Heart left ventricle (tissue), 16 donors: ENCODE measurements around the gene PNPO. TPM values are rescaled to one million over a fixed set of nuclear protein-coding genes. Genes with fewer than 3 reads are reported as not detected.

Experiments
- ATAC-seq, 4 donors: fragments of 200-7000 bp; cut with Tn5 transposase; one replicate each; pipeline ENCODE4 v1.9.1; 2020 to 2022; ENCODE audit warnings: moderate library complexity in 4 of 4, mild to moderate bottlenecking in 3 of 4, moderate number of reproducible peaks in 1 of 4
- DNase-seq, 5 donors: peaks; one replicate each; pipeline ENCODE4 v3.0.0-alpha.2; 2020
- H3K27ac ChIP-seq, 12 donors: fragments of 200-600 bp; sonication (generic) in 4 of 12; one replicate each; pipeline versions ENCODE4 v1.5.0 to v1.8.0; 2016 to 2022; ENCODE audit warnings: mild to moderate bottlenecking in 2 of 12
- H3K27me3 ChIP-seq, 9 donors: fragments of 200-600 bp; sonication (generic) in 2 of 9; one replicate each; pipeline versions ENCODE4 v1.5.1 to v1.8.0; 2016 to 2022; ENCODE audit warnings: mild to moderate bottlenecking in 3 of 9
- H3K36me3 ChIP-seq, 9 donors: fragments of 200-600 bp; sonication (generic) in 2 of 9; one replicate each; pipeline versions ENCODE4 v1.5.0 to v1.8.0; 2018 to 2022; ENCODE audit warnings: mild to moderate bottlenecking in 2 of 9
- H3K4me1 ChIP-seq, 12 donors: fragments of 200-600 bp; sonication (generic) in 4 of 12; one replicate each; pipeline versions ENCODE4 v1.5.0 to v1.8.0; 2016 to 2022; ENCODE audit warnings: mild to moderate bottlenecking in 3 of 12
- H3K4me3 ChIP-seq, 12 donors: fragments of 200-600 bp; sonication (generic) in 4 of 12; one replicate each; pipeline versions ENCODE4 v1.5.0 to v1.8.0; 2017 to 2022; ENCODE audit warnings: mild to moderate bottlenecking in 9 of 12, moderate library complexity in 4 of 12
- H3K9me3 ChIP-seq, 12 donors: fragments of 200-600 bp; sonication (generic) in 4 of 12; one replicate each; pipeline versions ENCODE4 v1.5.0 to v1.8.0; 2016 to 2022; ENCODE audit warnings: mild to moderate bottlenecking in 1 of 12
- CTCF ChIP-seq, 12 donors: fragments of 200-600 bp; sonication (generic) in 4 of 12; IDR thresholded peaks; one replicate each; pipeline versions ENCODE4 v1.5.0 to v1.8.0; 2018 to 2022; ENCODE audit warnings: antibody characterized with exemption in 12 of 12, mild to moderate bottlenecking in 5 of 12
- POLR2A ChIP-seq, 2 donors: fragments of 450-650 bp; IDR thresholded peaks; one replicate each; pipeline ENCODE4 v1.6.1; 2017; ENCODE audit warnings: antibody characterized with exemption in 2 of 2, mild to moderate bottlenecking in 2 of 2, moderate library complexity in 2 of 2
- WGBS, 4 donors: extraction: QIAGEN DNeasy Blood & Tissue Kit in 2 of 4; methylation state at CpG; one replicate each; pipeline versions ENCODE4 v1.1.5 to v1.1.7; 2013 to 2018; 5-methylcytosine and 5-hydroxymethylcytosine counted together
- intact Hi-C, 10 donors: fragments of 100-400 bp; cut with DNase I; formaldehyde crosslinking; loops; one replicate each; pipeline versions ENCODE4 v1.11.1 to v1.14.2; 2022
- polyA plus RNA-seq, 2 donors: library from polyadenylated mRNA; stranded (reverse); fragments of 200-250 nt; gene quantifications; one replicate each; pipeline ENCODE4 v1.2.3, GENCODE V29; 2013
- total RNA-seq, 9 donors: library from RNA; depleted of rRNA in 2 of 9; stranded (reverse); fragments of >200 nt in 2 of 9; fragmentation: NEBNext Ultra II Directional in 3 of 9; extraction: Animal tissue kit (Norgen Biotek cat#: 25700) in 3 of 9; gene quantifications; one replicate each; pipeline versions ENCODE4 v1.1.0 to v1.2.4, GENCODE V29; 2016 to 2023
- donor health status: ischemic (EF 13 %, LVEDD 7.1; RV severe dilation, severe dysfunction).
- donor health status: healthy with polysubstance abuse.
- donor health status: DM: no; HTN: yes; CAD: no.
- donor health status: DM: no; HTN: no; CAD: no.
- donor health status: ischemic (EF 25% LVEDD 6.9; RV normal size, moderate dysfunction).
- donor health status: ischemic (EF 25% LVEDD 5.7; RV mildly dilated, moderate dysfunction).
- donor health status: healthy.
- donor health status: DM: yes; HTN: yes; CAD: no.
- donor health status: ischemic (EF 35%, LVEDD 5.7; RV mildly dilated, moderate dysfunction).
- donor health status: nonischemic (EF 11% LVEDD 7.7; RV severe dilation, severe dysfunction).
- donor health status: DM: yes; HTN: yes; CAD: no.
- donor health status: PGD.
- donor health status: ischemic (EF 29% LVEDD 5.4; RV normal size, mild dysfunction).
- donor health status: nonischemic (EF 23%, LVEDD 6.1; RV moderate dilation, normal function).

PNPO gene
- total and polyA plus RNA-seq, 11 donors, result 12.6 to 45.0 (median 29.7) TPM

- H3K27ac ChIP-seq, result peak overlapping the region in 2 of 12 donors; percentile 18 to 64
- no peak for DNase-seq
These were observed 3.7 kb downstream of the PNPO start for GRCh38 chr17:47945080-47945479.

GRCh38 chr17:47945529-47946508 lies 4.4 kb downstream of the PNPO start:
- DNase-seq (peak in 1 of 5 donors; percentile 36), ATAC-seq (no peak)
- 69 to 84% (median 74%) methylated on average over 5 to 10 of the region's 10 CpGs for WGBS, 4 donors
- peak overlapping the region in 4 of 12 donors; percentile 11 to 64 (median 35) for H3K27ac ChIP-seq
- peaks cover 5 to 65% (median 30%) of the 10 kb centered on the region in 12 donors for H3K4me1 ChIP-seq
- no peaks in the 10 kb centered on the region for H3K27me3 ChIP-seq
- H3K9me3 ChIP-seq, result no peaks in the 10 kb centered on the region
- intact Hi-C loops, result loop anchor here in 9 of 10 donors (5.0 to 10.0 kb wide), 3 partner anchors 49 to 104 kb away; partner anchors contain the start of genes SCRN2 (in 8 of the 9) and SP2 (in 2 of the 9)
- no peak overlapping the region for H3K4me3 ChIP-seq
- TF ChIP-seq CTCF (IDR thresholded peaks at IDR 0.05), result no peak
- no peak for TF ChIP-seq POLR2A (IDR thresholded peaks at IDR 0.05)
- peaks cover 0 to 38% (median 21%) of the 10 kb centered on the region in 9 donors for H3K36me3 ChIP-seq

More at GRCh38 chr17:47945080-47945479, 3.7 kb downstream of the PNPO start:
- Histone ChIP-seq H3K9me3 (no peaks in the 10 kb centered on the region), H3K4me1 (peaks cover 5 to 66% (median 32%) of the 10 kb centered on the region in 12 donors), H3K4me3 (no peak overlapping the region), H3K36me3 (peaks cover 0 to 38% (median 21%) of the 10 kb centered on the region in 9 donors), H3K27me3 (no peaks in the 10 kb centered on the region)
- ATAC-seq, result no peak
- TF ChIP-seq CTCF (IDR thresholded peaks at IDR 0.05) (no peak), POLR2A (IDR thresholded peaks at IDR 0.05) (no peak)
- 74 to 82% (median 76%) methylated on average over 8 of the region's 8 CpGs for WGBS, 4 donors
- intact Hi-C loops, result loop anchor here in 9 of 10 donors (5.0 to 10.0 kb wide), 3 partner anchors 48 to 103 kb away; partner anchors contain the start of genes SCRN2 (in 8 of the 9) and SP2 (in 2 of the 9)

- Histone ChIP-seq H3K4me1 (peaks cover 5 to 62% (median 27%) of the 10 kb centered on the region in 12 donors), H3K9me3 (no peaks in the 10 kb centered on the region)
- no peak for ATAC-seq
These were observed 5.1 kb downstream of the PNPO start for GRCh38 chr17:47946516-47946915.

More at GRCh38 chr17:47946516-47946915, 5.1 kb downstream of the PNPO start:
- H3K27me3 ChIP-seq, result no peaks in the 10 kb centered on the region
- H3K27ac ChIP-seq, result peak overlapping the region in 3 of 12 donors; percentile 14 to 64 (median 52)
- DNase-seq, result no peak
- intact Hi-C loops, result loop anchor here in 9 of 10 donors (5.0 to 10.0 kb wide), 3 partner anchors 49 to 104 kb away; partner anchors contain the start of genes SCRN2 (in 8 of the 9) and SP2 (in 2 of the 9)
- H3K4me3 ChIP-seq, result no peak overlapping the region
- H3K36me3 ChIP-seq, result peaks cover 0 to 38% (median 21%) of the 10 kb centered on the region in 9 donors
- 87 to 93% (median 91%) methylated on average over 6 of the region's 6 CpGs for WGBS, 4 donors
- TF ChIP-seq POLR2A (IDR thresholded peaks at IDR 0.05) (no peak), CTCF (IDR thresholded peaks at IDR 0.05) (no peak)
